Stomach (tissue), 4 donors: ENCODE data around the gene TMEM247.

ENCODE experiments used
- CTCF ChIP-seq, 7 experiments: fragments of 450-650 bp in 4 of 7; fragments of 200-600 bp in 3 of 7; sonication (generic) in 3 of 7; IDR thresholded peaks; one replicate each; pipeline ENCODE4 v1.5.1; 2016 to 2019; ENCODE audit warnings: antibody characterized with exemption in 7 of 7, control low read depth in 2 of 7, mild to moderate bottlenecking in 1 of 7
- EP300 ChIP-seq: sonication (generic); formaldehyde crosslinking; IDR thresholded peaks from one replicate; pipeline ENCODE4 v1.6.1; 2017; ENCODE audit warnings: antibody characterized with exemption
- POLR2A ChIP-seq, 4 donors: fragments of 450-650 bp; IDR thresholded peaks; one replicate each; pipeline ENCODE4 v1.6.1; 2016; ENCODE audit warnings: antibody characterized with exemption in 4 of 4, control low read depth in 2 of 4, mild to moderate bottlenecking in 1 of 4, moderate library complexity in 1 of 4
- POLR2AphosphoS5 ChIP-seq, 3 donors: sonication (generic); formaldehyde crosslinking; IDR thresholded peaks; one replicate each; pipeline ENCODE4 v1.6.1; 2016; ENCODE audit warnings: antibody characterized with exemption in 3 of 3

GRCh38 chr2:46435353-46435752 is 44.0 kb upstream of the TMEM247 start:
- TF ChIP-seq CTCF (IDR thresholded peaks at IDR 0.05) (no peak), POLR2AphosphoS5 (IDR thresholded peaks at IDR 0.05) (no peak), EP300 (no peak), POLR2A (IDR thresholded peaks at IDR 0.05) (no peak)
